GM19193 (cell line): ENCODE results near the gene TEKT2.

ENCODE experiments used
- POLR2A ChIP-seq: IDR thresholded peaks from 4 replicates; pipeline ENCODE4 v1.6.1; 2011; ENCODE audit not compliant: insufficient read depth, insufficient read length; ENCODE audit errors: extremely low read depth

TEKT2 gene

GRCh38 chr1:36093929-36094328, 10.0 kb downstream of the TEKT2 start:
- TF ChIP-seq POLR2A: no peak

- TF ChIP-seq POLR2A: no peak
These were observed 10.7 kb downstream of the TEKT2 start for GRCh38 chr1:36094621-36095061.

- TF ChIP-seq POLR2A: no peak
These were observed 12.0 kb downstream of the TEKT2 start for GRCh38 chr1:36095760-36096405.

- TF ChIP-seq POLR2A: no peak
These were observed 12.9 kb downstream of the TEKT2 start for GRCh38 chr1:36096500-36097432.

- no peak for TF ChIP-seq POLR2A
These were observed 14.0 kb downstream of the TEKT2 start for GRCh38 chr1:36097693-36098585.

- no peak for TF ChIP-seq POLR2A
These were observed 14.9 kb downstream of the TEKT2 start for GRCh38 chr1:36098650-36099365.

- no peak for TF ChIP-seq POLR2A
These were observed 15.9 kb downstream of the TEKT2 start for GRCh38 chr1:36099681-36100341.

- TF ChIP-seq POLR2A: no peak
These were observed 16.5 kb downstream of the TEKT2 start for GRCh38 chr1:36100376-36100775.

GRCh38 chr1:36101546-36101945, 17.7 kb downstream of the TEKT2 start:
- no peak for TF ChIP-seq POLR2A

GRCh38 chr1:36106269-36106668, 22.4 kb downstream of the TEKT2 start:
- no peak for TF ChIP-seq POLR2A

- no peak for TF ChIP-seq POLR2A
These were observed 23.5 kb downstream of the TEKT2 start for GRCh38 chr1:36107394-36107793.

- TF ChIP-seq POLR2A: no peak
These were observed 24.4 kb downstream of the TEKT2 start for GRCh38 chr1:36108314-36108713.

- no peak for TF ChIP-seq POLR2A
These were observed 25.3 kb downstream of the TEKT2 start for GRCh38 chr1:36109041-36109679.
